Heart left ventricle (tissue), 13 donors: Measurements from ENCODE around the gene PLPPR3.

Source experiments
- CTCF ChIP-seq, 12 donors: fragments of 200-600 bp; sonication (generic) in 4 of 12; IDR thresholded peaks; one replicate each; pipeline versions ENCODE4 v1.5.0 to v1.8.0; 2018 to 2022; ENCODE audit warnings: antibody characterized with exemption in 12 of 12, mild to moderate bottlenecking in 5 of 12
- POLR2A ChIP-seq, 2 donors: fragments of 450-650 bp; IDR thresholded peaks; one replicate each; pipeline ENCODE4 v1.6.1; 2017; ENCODE audit warnings: antibody characterized with exemption in 2 of 2, mild to moderate bottlenecking in 2 of 2, moderate library complexity in 2 of 2
- donor health status: ischemic (EF 13 %, LVEDD 7.1; RV severe dilation, severe dysfunction).
- donor health status: DM: no; HTN: yes; CAD: no.
- donor health status: DM: no; HTN: no; CAD: no.
- donor health status: ischemic (EF 25% LVEDD 6.9; RV normal size, moderate dysfunction).
- donor health status: ischemic (EF 25% LVEDD 5.7; RV mildly dilated, moderate dysfunction).
- donor health status: ischemic (EF 35%, LVEDD 5.7; RV mildly dilated, moderate dysfunction).
- donor health status: nonischemic (EF 11% LVEDD 7.7; RV severe dilation, severe dysfunction).
- donor health status: DM: yes; HTN: yes; CAD: no.
- donor health status: PGD.
- donor health status: ischemic (EF 29% LVEDD 5.4; RV normal size, mild dysfunction).
- donor health status: nonischemic (EF 23%, LVEDD 6.1; RV moderate dilation, normal function).

- TF ChIP-seq POLR2A (IDR thresholded peaks at IDR 0.05) (no peak), CTCF (IDR thresholded peaks at IDR 0.05) (no peak)
Observed at GRCh38 chr19:866769-867300, 45.1 kb upstream of the PLPPR3 start.
